Lung microvascular endothelial cell (primary cell): ENCODE data around the gene NECTIN4. TPM values are rescaled to one million over a fixed set of nuclear protein-coding genes. Genes with fewer than 3 reads are reported as not detected.
A peak's percentile ranks its signal among the peaks of the same experiment; 100 is the strongest.
"Not testable (repeated sequence)": the region's sequence is repeated elsewhere in the genome, so short reads cannot be mapped to it uniquely, and the experiment has no call there.

Experiments
- DNase-seq, 2 donors: peaks; one replicate each; pipeline versions ENCODE4 v3.0.0 to v3.0.0-alpha.2; 2010; ENCODE audit warnings: low read depth in 2 of 2
- total RNA-seq: library from RNA; depleted of rRNA; stranded (reverse); fragments of >200 nt; gene quantifications from 2 replicates; pipeline ENCODE4 v1.2.1, GENCODE V29; 2014

The NECTIN4 gene
- total RNA-seq, 1 donor from 2014 or later, result not detected

GRCh38 chr1:161031874-161032273 is 57.5 kb downstream of the NECTIN4 start:
- no peak for DNase-seq

- not testable (repeated sequence) for DNase-seq
Observed at GRCh38 chr1:161029466-161029865, 59.9 kb downstream of the NECTIN4 start.

- not testable (repeated sequence) for DNase-seq
Observed at GRCh38 chr1:161026954-161027353, 62.4 kb downstream of the NECTIN4 start.

- DNase-seq, result not testable (repeated sequence)
Observed at GRCh38 chr1:161022432-161022831, 66.9 kb downstream of the NECTIN4 start.

- no peak for DNase-seq
Observed at GRCh38 chr1:161021970-161022353, 67.4 kb downstream of the NECTIN4 start.

GRCh38 chr1:161021165-161021969 is 68.0 kb downstream of the NECTIN4 start:
- DNase-seq, result peak; percentile 70 to 84

Other genes with a start within 250 kb of the NECTIN4 start
- gene CD244, start 226.7 kb downstream of the NECTIN4 start, total RNA-seq, result not detected in 2 replicates
- not detected in 2 replicates for gene ITLN1, start 204.4 kb downstream of the NECTIN4 start, total RNA-seq
- gene ITLN2, start 134.7 kb downstream of the NECTIN4 start, total RNA-seq, result not detected in 2 replicates
- gene F11R, start 68.4 kb downstream of the NECTIN4 start, total RNA-seq, result 49.3 and 150 TPM in 2 replicates
- gene TSTD1, start 50.6 kb downstream of the NECTIN4 start, total RNA-seq, result 1.7 and 7.1 TPM in 2 replicates
- 83.0 and 105 TPM in 2 replicates for gene USF1, start 43.6 kb downstream of the NECTIN4 start, total RNA-seq
- gene ARHGAP30, start 19.7 kb downstream of the NECTIN4 start, total RNA-seq, result not detected in 2 replicates
- gene KLHDC9, start 8.8 kb upstream of the NECTIN4 start, total RNA-seq, result 0.65 and 0.99 TPM in 2 replicates
- gene PFDN2, start 28.5 kb upstream of the NECTIN4 start, total RNA-seq, result 22.9 and 36.3 TPM in 2 replicates
- gene NIT1, start 28.5 kb upstream of the NECTIN4 start, total RNA-seq, result 9.6 and 13.1 TPM in 2 replicates
- gene DEDD, start 43.1 kb upstream of the NECTIN4 start, total RNA-seq, result 23.1 and 31.9 TPM in 2 replicates
- 111 and 133 TPM in 2 replicates for gene UFC1, start 64.4 kb upstream of the NECTIN4 start, total RNA-seq
- gene USP21, start 69.9 kb upstream of the NECTIN4 start, total RNA-seq, result 2.8 and 4.6 TPM in 2 replicates
- gene PPOX, start 76.9 kb upstream of the NECTIN4 start, total RNA-seq, result 13.3 and 16.1 TPM in 2 replicates
- 17.4 and 26.8 TPM in 2 replicates for gene B4GALT3, start 87.9 kb upstream of the NECTIN4 start, total RNA-seq
- gene ADAMTS4, start 109.5 kb upstream of the NECTIN4 start, total RNA-seq, result 7.1 and 9.2 TPM in 2 replicates
- 130 and 147 TPM in 2 replicates for gene NDUFS2, start 112.8 kb upstream of the NECTIN4 start, total RNA-seq
- not detected in 2 replicates for gene FCER1G, start 125.7 kb upstream of the NECTIN4 start, total RNA-seq
- not detected in 2 replicates for gene APOA2, start 134.1 kb upstream of the NECTIN4 start, total RNA-seq
- 12.0 and 13.5 TPM in 2 replicates for gene TOMM40L, start 136.5 kb upstream of the NECTIN4 start, total RNA-seq
- not detected in 2 replicates for gene NR1I3, start 148.6 kb upstream of the NECTIN4 start, total RNA-seq
- not detected in 2 replicates for gene PCP4L1, start 169.2 kb upstream of the NECTIN4 start, total RNA-seq
- 0.60 and 1.3 TPM in 2 replicates for gene MPZ, start 220.4 kb upstream of the NECTIN4 start, total RNA-seq
- 10.9 and 13.3 TPM in 2 replicates for gene SDHC, start 224.8 kb upstream of the NECTIN4 start, total RNA-seq